Stimulated activated naive B cell treated with anti-CD40 and anti-IgM and Interleukin-4, amounts not matched to agents 10 μg/mL and 1 μg/mL and 100 μg/mL, for 72 hours (primary cell): ENCODE data around the gene TIMP2.
"Not testable (repeated sequence)": the region's sequence is repeated elsewhere in the genome, so short reads cannot be mapped to it uniquely, and the experiment has no call there.

Experiments used
- ATAC-seq, 2 donors: fragments of 150-1000 bp; cut with Tn5 transposase; replicated peaks; 2 replicates each; pipeline ENCODE4 v1.10.0; 2021; ENCODE audit warnings: moderate library complexity in 1 of 2
- DNase-seq: peaks from one replicate; pipeline ENCODE4 v3.0.0; 2021
- H3K27ac Mint-ChIP-seq: one replicate; pipeline ENCODE4 v1.8.0; 2022; ENCODE audit warnings: mild to moderate bottlenecking, mixed read lengths
- H3K27me3 Mint-ChIP-seq, 2 donors: one replicate each; pipeline ENCODE4 v1.8.0; 2022; ENCODE audit warnings: mixed read lengths in 2 of 2
- H3K36me3 Mint-ChIP-seq, 2 donors: one replicate each; pipeline ENCODE4 v1.8.0; 2022; ENCODE audit warnings: mixed read lengths in 2 of 2, mild to moderate bottlenecking in 1 of 2
- H3K4me1 Mint-ChIP-seq, 2 donors: one replicate each; pipeline ENCODE4 v1.8.0; 2022; ENCODE audit warnings: mixed read lengths in 2 of 2, mild to moderate bottlenecking in 1 of 2
- H3K4me3 Mint-ChIP-seq, 2 donors: one replicate each; pipeline ENCODE4 v1.8.0; 2022; ENCODE audit warnings: mild to moderate bottlenecking in 2 of 2, mixed read lengths in 2 of 2, moderate library complexity in 1 of 2
- H3K9me3 Mint-ChIP-seq, 2 donors: one replicate each; pipeline ENCODE4 v1.8.0; 2022; ENCODE audit warnings: mixed read lengths in 2 of 2, mild to moderate bottlenecking in 1 of 2

The TIMP2 gene

DNA sequence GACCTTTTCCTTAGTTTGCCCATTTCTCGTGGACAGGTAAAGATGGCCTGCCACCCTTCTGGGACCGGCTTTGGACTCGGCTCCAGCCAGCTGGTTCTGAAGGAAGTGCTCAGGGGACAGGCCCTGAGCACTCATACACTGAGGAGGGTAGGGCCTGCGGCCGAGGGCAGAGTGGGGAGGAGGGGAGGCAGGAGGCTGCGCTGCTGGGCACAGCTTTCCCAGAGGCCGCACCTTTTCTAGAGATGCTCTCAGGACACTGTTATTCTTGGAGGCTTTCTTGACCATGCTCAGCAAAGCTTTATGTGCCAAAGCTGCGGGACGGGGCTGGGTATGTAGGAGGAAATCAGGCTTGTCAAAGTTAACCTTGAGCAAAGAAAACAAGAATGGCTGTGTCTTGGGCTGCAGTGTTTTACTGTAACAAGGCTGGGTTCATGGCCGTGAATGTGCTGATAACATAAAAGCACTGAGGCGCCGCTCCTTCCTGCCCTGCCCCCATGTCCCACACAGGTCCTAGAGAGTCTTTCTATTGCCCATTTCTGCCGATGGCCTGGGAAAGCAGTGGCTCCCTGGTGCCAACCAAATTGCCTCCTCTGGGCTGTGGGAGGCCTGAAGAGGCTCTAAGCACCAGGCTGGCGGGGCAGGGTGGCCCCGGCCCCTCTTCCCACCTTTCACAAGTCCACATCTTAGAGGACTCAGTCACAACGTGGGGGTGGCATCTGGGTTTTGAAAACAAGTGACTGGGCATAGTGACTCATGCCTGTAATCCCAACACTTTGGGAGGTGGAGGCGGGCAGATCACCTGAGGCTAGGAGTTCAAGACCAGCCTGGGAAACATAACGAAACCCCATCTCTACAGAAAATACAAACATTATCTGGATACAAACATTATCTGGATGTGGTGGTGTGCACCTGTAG is 22.3 kb upstream of the TIMP2 start:
- peaks cover 10 to 16% of the 10 kb centered on the region in 2 donors for H3K4me1 Mint-ChIP-seq
- DNase-seq, result no peak
- ATAC-seq, result no peak
- no peak overlapping the region for H3K27ac Mint-ChIP-seq
- no peak overlapping the region for H3K4me3 Mint-ChIP-seq
- peaks cover 6 to 7% of the 10 kb centered on the region in 2 donors for H3K27me3 Mint-ChIP-seq
- peaks cover 9 to 14% of the 10 kb centered on the region in 2 donors for H3K9me3 Mint-ChIP-seq
- peaks cover 2 to 4% of the 10 kb centered on the region in 2 donors for H3K36me3 Mint-ChIP-seq

GRCh38 chr17:78946631-78947030 is 21.4 kb upstream of the TIMP2 start:
- DNase-seq (no peak), ATAC-seq (peak in 1 of 2 donors; percentile 23)
- H3K36me3 Mint-ChIP-seq, result peaks cover 2 to 4% of the 10 kb centered on the region in 2 donors
- peaks cover 6 to 7% of the 10 kb centered on the region in 2 donors for H3K27me3 Mint-ChIP-seq
- no peak overlapping the region for H3K4me3 Mint-ChIP-seq
- H3K27ac Mint-ChIP-seq, result no peak overlapping the region
- H3K9me3 Mint-ChIP-seq, result peaks cover 9 to 14% of the 10 kb centered on the region in 2 donors
- H3K4me1 Mint-ChIP-seq, result peaks cover 10 to 12% of the 10 kb centered on the region in 2 donors

- ATAC-seq, result no peak
- H3K4me1 Mint-ChIP-seq, result peaks cover 10 to 12% of the 10 kb centered on the region in 2 donors
- no peak for DNase-seq
Measured at GRCh38 chr17:78946131-78946530, 20.9 kb upstream of the TIMP2 start.

GRCh38 chr17:78945455-78945854 is 20.3 kb upstream of the TIMP2 start:
- peaks cover 10 to 12% of the 10 kb centered on the region in 2 donors for H3K4me1 Mint-ChIP-seq
- H3K36me3 Mint-ChIP-seq, DNase-seq, H3K27ac Mint-ChIP-seq, H3K27me3 Mint-ChIP-seq, ATAC-seq, H3K9me3 Mint-ChIP-seq, H3K4me3 Mint-ChIP-seq: not testable (repeated sequence)

More at GRCh38 chr17:78946131-78946530, 20.9 kb upstream of the TIMP2 start:
- peaks cover 8 to 12% of the 10 kb centered on the region in 2 donors for H3K9me3 Mint-ChIP-seq
- H3K4me3 Mint-ChIP-seq, result no peak overlapping the region
- no peak overlapping the region for H3K27ac Mint-ChIP-seq
- H3K36me3 Mint-ChIP-seq, result peaks cover under 1 to 2% of the 10 kb centered on the region in 2 donors
- peaks cover 6 to 7% of the 10 kb centered on the region in 2 donors for H3K27me3 Mint-ChIP-seq

GRCh38 chr17:78944956-78945355 is 19.8 kb upstream of the TIMP2 start:
- Mint-ChIP-seq H3K9me3 (peaks cover 0 to 3% of the 10 kb centered on the region in 2 donors), H3K27ac (no peak overlapping the region), H3K4me3 (no peak overlapping the region), H3K36me3 (peaks cover 0 to 2% of the 10 kb centered on the region in 2 donors), H3K27me3 (peaks cover 6 to 7% of the 10 kb centered on the region in 2 donors), H3K4me1 (peaks cover 10 to 12% of the 10 kb centered on the region in 2 donors)
- DNase-seq, result no peak
- ATAC-seq, result no peak

GRCh38 chr17:78944026-78944425 is 18.8 kb upstream of the TIMP2 start:
- no peak for DNase-seq
- ATAC-seq, result no peak
- H3K36me3 Mint-ChIP-seq, result peaks cover 0 to 2% of the 10 kb centered on the region in 2 donors

GRCh38 chr17:78940708-78941107 is 15.5 kb upstream of the TIMP2 start:
- DNase-seq, result no peak
- no peaks in the 10 kb centered on the region for H3K36me3 Mint-ChIP-seq
- ATAC-seq, result no peak
- no peak overlapping the region for H3K4me3 Mint-ChIP-seq
- H3K9me3 Mint-ChIP-seq, result no peaks in the 10 kb centered on the region
- peaks cover 0 to 3% of the 10 kb centered on the region in 2 donors for H3K4me1 Mint-ChIP-seq
- peaks cover 9 to 14% of the 10 kb centered on the region in 2 donors for H3K27me3 Mint-ChIP-seq
- H3K27ac Mint-ChIP-seq, result no peak overlapping the region

More at GRCh38 chr17:78944026-78944425, 18.8 kb upstream of the TIMP2 start:
- Mint-ChIP-seq H3K27ac (no peak overlapping the region), H3K9me3 (no peaks in the 10 kb centered on the region), H3K4me3 (no peak overlapping the region), H3K4me1 (peaks cover 10 to 12% of the 10 kb centered on the region in 2 donors), H3K27me3 (peaks cover 10 to 11% of the 10 kb centered on the region in 2 donors)

GRCh38 chr17:78940258-78940657 is 15.1 kb upstream of the TIMP2 start:
- H3K4me3 Mint-ChIP-seq, result no peak overlapping the region
- ATAC-seq, result no peak
- no peak for DNase-seq
- H3K27me3 Mint-ChIP-seq, result peaks cover 14 to 19% of the 10 kb centered on the region in 2 donors
- H3K36me3 Mint-ChIP-seq, result no peaks in the 10 kb centered on the region
- peaks cover 0 to 3% of the 10 kb centered on the region in 2 donors for H3K4me1 Mint-ChIP-seq
- H3K27ac Mint-ChIP-seq, result no peak overlapping the region
- no peaks in the 10 kb centered on the region for H3K9me3 Mint-ChIP-seq

- no peak overlapping the region for H3K27ac Mint-ChIP-seq
- H3K4me1 Mint-ChIP-seq, result peaks cover 0 to 3% of the 10 kb centered on the region in 2 donors
- DNase-seq (no peak), ATAC-seq (no peak)
- H3K27me3 Mint-ChIP-seq, result peaks cover 16 to 19% of the 10 kb centered on the region in 2 donors
- H3K4me3 Mint-ChIP-seq, result no peak overlapping the region
- H3K9me3 Mint-ChIP-seq, result no peaks in the 10 kb centered on the region
- H3K36me3 Mint-ChIP-seq, result no peaks in the 10 kb centered on the region
Measured at GRCh38 chr17:78939615-78940014, 14.4 kb upstream of the TIMP2 start.

- H3K4me1 Mint-ChIP-seq, result no peaks in the 10 kb centered on the region
- H3K9me3 Mint-ChIP-seq, result no peaks in the 10 kb centered on the region
- peaks cover 16 to 21% of the 10 kb centered on the region in 2 donors for H3K27me3 Mint-ChIP-seq
- no peak overlapping the region for H3K4me3 Mint-ChIP-seq
- no peak overlapping the region for H3K27ac Mint-ChIP-seq
- H3K36me3 Mint-ChIP-seq, result no peaks in the 10 kb centered on the region
- ATAC-seq, result no peak
- no peak for DNase-seq
Measured at GRCh38 chr17:78937561-78937960, 12.4 kb upstream of the TIMP2 start.

- H3K4me1 Mint-ChIP-seq, result no peaks in the 10 kb centered on the region
- H3K36me3 Mint-ChIP-seq, result no peaks in the 10 kb centered on the region
- no peaks in the 10 kb centered on the region for H3K9me3 Mint-ChIP-seq
- H3K4me3 Mint-ChIP-seq, result no peak overlapping the region
- no peak overlapping the region for H3K27ac Mint-ChIP-seq
- H3K27me3 Mint-ChIP-seq, result peaks cover 16 to 21% of the 10 kb centered on the region in 2 donors
- ATAC-seq, result no peak
- no peak for DNase-seq
Measured at GRCh38 chr17:78935419-78936323, 10.5 kb upstream of the TIMP2 start.

GRCh38 chr17:78934681-78935418 is 9.7 kb upstream of the TIMP2 start:
- H3K36me3 Mint-ChIP-seq, result no peaks in the 10 kb centered on the region
- DNase-seq (no peak), ATAC-seq (no peak)
- H3K27me3 Mint-ChIP-seq, result peaks cover 16 to 21% of the 10 kb centered on the region in 2 donors
- H3K9me3 Mint-ChIP-seq, result no peaks in the 10 kb centered on the region
- no peaks in the 10 kb centered on the region for H3K4me1 Mint-ChIP-seq
- no peak overlapping the region for H3K4me3 Mint-ChIP-seq
- H3K27ac Mint-ChIP-seq, result no peak overlapping the region

DNA sequence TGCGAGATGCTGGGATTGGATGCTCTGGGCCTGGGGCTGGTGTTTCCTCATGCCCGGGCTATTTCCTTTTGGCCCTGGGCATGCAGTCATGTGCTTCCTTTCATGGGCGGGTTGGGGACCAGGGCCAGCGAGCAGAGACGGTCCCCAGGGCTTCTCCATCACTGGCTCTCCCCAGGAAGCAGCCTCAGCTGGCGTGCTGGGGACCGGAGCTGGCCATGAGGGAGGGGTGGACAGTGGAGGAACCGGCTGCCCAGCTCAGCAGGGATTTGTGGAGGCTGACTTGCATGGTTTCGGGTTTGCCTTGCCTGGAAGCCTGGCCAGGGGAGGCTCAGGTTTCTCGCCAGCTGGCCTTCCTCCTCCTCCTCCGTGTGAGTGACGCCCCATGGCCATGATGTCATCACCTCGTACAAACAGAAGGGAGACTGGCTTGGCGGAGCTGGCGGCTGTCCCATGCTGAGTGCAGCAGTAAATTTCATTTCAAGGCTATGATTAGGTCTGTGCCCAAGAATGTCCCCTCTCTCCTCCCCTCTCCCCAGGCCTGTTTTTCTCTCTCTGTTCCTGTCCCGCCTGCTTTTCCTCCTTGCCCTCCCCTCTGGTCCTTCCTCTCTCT is 8.9 kb upstream of the TIMP2 start:
- Mint-ChIP-seq H3K9me3 (no peaks in the 10 kb centered on the region), H3K36me3 (no peaks in the 10 kb centered on the region), H3K27ac (no peak overlapping the region), H3K27me3 (peaks cover 12 to 17% of the 10 kb centered on the region in 2 donors), H3K4me1 (no peaks in the 10 kb centered on the region), H3K4me3 (no peak overlapping the region)
- ATAC-seq, result no peak
- no peak for DNase-seq
